Heart right ventricle (tissue), 16 donors: Measurements from ENCODE around the gene TICRR. TPM values are rescaled to one million over a fixed set of nuclear protein-coding genes. Genes with fewer than 3 reads are reported as not detected.

Experiments used
- ATAC-seq, 8 donors: fragments of 200-7000 bp; cut with Tn5 transposase; one replicate each; pipeline ENCODE4 v1.9.1; 2020; ENCODE audit warnings: mild to moderate bottlenecking in 8 of 8, moderate library complexity in 8 of 8, moderate number of reproducible peaks in 1 of 8
- DNase-seq, 2 donors: peaks; one replicate each; pipeline ENCODE4 v3.0.0-alpha.2; 2020
- H3K27ac ChIP-seq, 10 donors: fragments of 200-600 bp; sonication (generic) in 2 of 10; one replicate each; pipeline versions ENCODE4 v1.5.0 to v1.8.0; 2020 to 2022; ENCODE audit warnings: mild to moderate bottlenecking in 3 of 10
- H3K27me3 ChIP-seq, 7 donors: fragments of 200-600 bp; one replicate each; pipeline ENCODE4 v1.8.0; 2021 to 2022; ENCODE audit warnings: mild to moderate bottlenecking in 2 of 7
- H3K36me3 ChIP-seq, 9 donors: fragments of 200-600 bp; sonication (generic) in 1 of 9; one replicate each; pipeline versions ENCODE4 v1.5.0 to v1.8.0; 2020 to 2022; ENCODE audit warnings: mild to moderate bottlenecking in 2 of 9
- H3K4me1 ChIP-seq, 9 donors: fragments of 200-600 bp; sonication (generic) in 1 of 9; one replicate each; pipeline versions ENCODE4 v1.5.0 to v1.8.0; 2020 to 2022; ENCODE audit warnings: mild to moderate bottlenecking in 4 of 9
- H3K4me3 ChIP-seq, 10 donors: fragments of 200-600 bp; sonication (generic) in 2 of 10; one replicate each; pipeline versions ENCODE4 v1.5.0 to v1.8.0; 2020 to 2022; ENCODE audit warnings: mild to moderate bottlenecking in 7 of 10, moderate library complexity in 2 of 10
- H3K9me3 ChIP-seq, 11 donors: fragments of 200-600 bp in 10 of 11; sonication (generic) in 2 of 11; one replicate each; pipeline versions ENCODE4 v1.5.0 to v1.8.0; 2013 to 2022; ENCODE audit warnings: mild to moderate bottlenecking in 2 of 11, control low read depth in 1 of 11, moderate library complexity in 1 of 11
- CTCF ChIP-seq, 9 donors: fragments of 200-600 bp; sonication (generic) in 2 of 9; IDR thresholded peaks; one replicate each; pipeline versions ENCODE4 v1.5.0 to v1.8.0; 2021 to 2022; ENCODE audit warnings: antibody characterized with exemption in 9 of 9, mild to moderate bottlenecking in 5 of 9, moderate library complexity in 1 of 9
- whole genome bisulfite sequencing, 2 donors: extraction: QIAGEN DNeasy Blood & Tissue Kit; methylation state at CpG; one replicate each; pipeline ENCODE4 v1.1.7; 2013; ENCODE audit warnings: inconsistent platforms in 1 of 2; 5-methylcytosine and 5-hydroxymethylcytosine counted together
- intact Hi-C, 10 donors: fragments of 100-400 bp; cut with DNase I; formaldehyde crosslinking; loops; one replicate each; pipeline versions ENCODE4 v1.11.1 to v1.14.2; 2022
- polyA plus RNA-seq, 2 donors: library from polyadenylated mRNA; stranded (reverse); fragments of 200-250 nt; gene quantifications; one replicate each; pipeline ENCODE4 v1.2.3, GENCODE V29; 2013
- total RNA-seq, 10 donors: library from RNA; stranded (reverse); fragmentation: NEBNext Ultra II Directional in 3 of 10; extraction: Animal tissue kit (Norgen Biotek cat#: 25700) in 3 of 10; gene quantifications; one replicate each; pipeline versions ENCODE4 v1.2.1 to v1.2.4, GENCODE V29; 2021 to 2023
- donor health status: Arrhythmogenic right ventricular cardiomyopathy.
- donor health status: ischemic (EF 13 %, LVEDD 7.1; RV severe dilation, severe dysfunction).
- donor health status: healthy with polysubstance abuse.
- donor health status: DM: no; HTN: yes; CAD: no.
- donor health status: DM: no; HTN: no; CAD: no.
- donor health status: ischemic (EF 25% LVEDD 6.9; RV normal size, moderate dysfunction).
- donor health status: ischemic (EF 25% LVEDD 5.7; RV mildly dilated, moderate dysfunction).
- donor health status: healthy.
- donor health status: DM: yes; HTN: yes; CAD: no.
- donor health status: Ischemic cardiomyopathy.
- donor health status: ischemic (EF 35%, LVEDD 5.7; RV mildly dilated, moderate dysfunction).
- donor health status: nonischemic (EF 11% LVEDD 7.7; RV severe dilation, severe dysfunction).
- donor health status: DM: yes; HTN: yes; CAD: no.
- donor health status: PGD.
- donor health status: ischemic (EF 29% LVEDD 5.4; RV normal size, mild dysfunction).
- donor health status: nonischemic (EF 23%, LVEDD 6.1; RV moderate dilation, normal function).

TICRR gene
- total and polyA plus RNA-seq, 12 donors: under 0.01 to 0.93 (median 0.05) TPM; not detected in 6

- WGBS, 2 donors: 49 to 60% methylated on average over 14 of the region's 14 CpGs
- Histone ChIP-seq H3K36me3 (no peaks in the 10 kb centered on the region), H3K27ac (peak overlapping the region in 2 of 10 donors; percentile 19 to 22), H3K9me3 (no peaks in the 10 kb centered on the region), H3K27me3 (peaks cover 0 to 47% (median 4%) of the 10 kb centered on the region in 7 donors), H3K4me3 (peak overlapping the region in 9 of 10 donors; percentile 46 to 74 (median 60)), H3K4me1 (peaks cover 0 to 20% (median 7%) of the 10 kb centered on the region in 9 donors)
- DNase-seq (no peak), ATAC-seq (peak in 1 of 8 donors; percentile 15)
- no peak for TF ChIP-seq CTCF (IDR thresholded peaks at IDR 0.05)
- intact Hi-C loops: loop anchor here in 1 of 10 donors (10.0 kb wide), 1 partner anchor 80 kb away; no protein-coding TSS in a partner anchor
These were observed 79.1 kb downstream of the TICRR start for GRCh38 chr15:89654301-89654761.

- Histone ChIP-seq H3K36me3 (no peaks in the 10 kb centered on the region), H3K4me1 (peaks cover 0 to 20% (median 7%) of the 10 kb centered on the region in 9 donors), H3K27ac (peak within 1 kb of the TSS in 5 of 10 donors; percentile 3 to 64 (median 22)), H3K4me3 (peak within 1 kb of the TSS; percentile 31 to 74 (median 59)), H3K9me3 (no peaks in the 10 kb centered on the region), H3K27me3 (peaks cover 0 to 47% (median 4%) of the 10 kb centered on the region in 7 donors)
- 2% methylated on average over 82 to 87 of the region's 87 CpGs for WGBS, 2 donors
- TF ChIP-seq CTCF (IDR thresholded peaks at IDR 0.05): no peak
- intact Hi-C loops: loop anchor here in 1 of 10 donors (10.0 kb wide), 1 partner anchor 80 kb away; no protein-coding TSS in a partner anchor
- ATAC-seq: peak; percentile 71 to 84 (median 76)
- no peak for DNase-seq
These were observed 79.9 kb downstream of the TICRR start, which contains the start of gene KIF7 for GRCh38 chr15:89654847-89655805. TSS of gene KIF7 (minus strand) at chr15:89655467. CDS start at chr15:89652930, 2,537 bp downstream.

GRCh38 chr15:89656116-89656815, 81.0 kb downstream of the TICRR start:
- Histone ChIP-seq H3K27me3 (peaks cover 0 to 47% (median 4%) of the 10 kb centered on the region in 7 donors), H3K4me1 (peaks cover 0 to 20% (median 7%) of the 10 kb centered on the region in 9 donors), H3K9me3 (no peaks in the 10 kb centered on the region), H3K27ac (no peak overlapping the region), H3K4me3 (peak overlapping the region in 1 of 10 donors; percentile 58), H3K36me3 (no peaks in the 10 kb centered on the region)
- no peak for TF ChIP-seq CTCF (IDR thresholded peaks at IDR 0.05)
- ATAC-seq (no peak), DNase-seq (no peak)
- intact Hi-C loops: loop anchor here in 1 of 10 donors (10.0 kb wide), 1 partner anchor 79 kb away; no protein-coding TSS in a partner anchor
- 74 to 75% methylated on average over 7 of the region's 7 CpGs for WGBS, 2 donors
